ENCODE results near the gene AK2. TPM values are rescaled to one million over a fixed set of nuclear protein-coding genes. Genes with fewer than 3 reads are reported as not detected.

AK2 gene
- total RNA-seq, 1 experiment from 2014 or later, result 191 TPM

DNA sequence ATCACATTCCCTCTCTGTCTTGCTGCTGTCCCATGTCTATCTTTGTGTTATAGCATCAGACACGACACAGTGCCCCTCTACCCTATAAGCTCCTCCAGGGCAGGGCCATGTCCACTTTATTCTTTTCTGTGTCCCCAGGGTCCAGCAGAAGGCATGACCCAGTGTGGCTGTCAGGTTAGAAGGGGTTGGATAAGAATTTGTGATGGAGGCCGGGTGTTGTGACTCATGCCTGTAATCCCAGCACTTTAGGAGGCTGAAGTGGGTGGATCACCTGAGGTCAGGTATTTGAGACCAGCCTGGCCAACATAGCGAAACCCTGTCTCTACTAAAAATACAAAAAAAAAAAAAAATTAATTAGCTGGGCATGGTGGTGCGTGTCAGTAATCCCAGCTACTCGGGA lies 45.8 kb downstream of the AK2 start:
- no peaks in the 10 kb centered on the region for H4K20me1 ChIP-seq (ENCODE audit: insufficient read depth)
- peaks cover 62% of the 10 kb centered on the region for H3K4me1 ChIP-seq (replicated peaks; ENCODE audit: insufficient read depth)
- no peaks in the 10 kb centered on the region for H3K9me3 ChIP-seq (ENCODE audit: insufficient read depth, low read depth)
- POLR2A ChIA-PET (ENCODE audit: unreplicated experiment), result no interaction called here
- peaks cover 4% of the 10 kb centered on the region; the same call in 1 of the 2 replicates for H3K79me2 ChIP-seq (ENCODE audit: low read depth)
- no peaks in the 10 kb centered on the region for H3K36me3 ChIP-seq (ENCODE audit: low read depth)
- DNase-seq, result peak; percentile 37 to 50
- BruUV-seq (replicated peaks), result no TSS peak
- H3K9me2 ChIP-seq (ENCODE audit: insufficient read depth), result no peaks in the 10 kb centered on the region
- no peaks in the 10 kb centered on the region for H3K27me3 ChIP-seq (ENCODE audit: insufficient read depth, low read depth)
- TF ChIP-seq, protein P1, sequence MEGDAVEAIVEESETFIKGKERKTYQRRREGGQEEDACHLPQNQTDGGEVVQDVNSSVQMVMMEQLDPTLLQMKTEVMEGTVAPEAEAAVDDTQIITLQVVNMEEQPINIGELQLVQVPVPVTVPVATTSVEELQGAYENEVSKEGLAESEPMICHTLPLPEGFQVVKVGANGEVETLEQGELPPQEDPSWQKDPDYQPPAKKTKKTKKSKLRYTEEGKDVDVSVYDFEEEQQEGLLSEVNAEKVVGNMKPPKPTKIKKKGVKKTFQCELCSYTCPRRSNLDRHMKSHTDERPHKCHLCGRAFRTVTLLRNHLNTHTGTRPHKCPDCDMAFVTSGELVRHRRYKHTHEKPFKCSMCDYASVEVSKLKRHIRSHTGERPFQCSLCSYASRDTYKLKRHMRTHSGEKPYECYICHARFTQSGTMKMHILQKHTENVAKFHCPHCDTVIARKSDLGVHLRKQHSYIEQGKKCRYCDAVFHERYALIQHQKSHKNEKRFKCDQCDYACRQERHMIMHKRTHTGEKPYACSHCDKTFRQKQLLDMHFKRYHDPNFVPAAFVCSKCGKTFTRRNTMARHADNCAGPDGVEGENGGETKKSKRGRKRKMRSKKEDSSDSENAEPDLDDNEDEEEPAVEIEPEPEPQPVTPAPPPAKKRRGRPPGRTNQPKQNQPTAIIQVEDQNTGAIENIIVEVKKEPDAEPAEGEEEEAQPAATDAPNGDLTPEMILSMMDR (conservative IDR thresholded peaks at IDR 0.05), result no peak
- no peak for TF ChIP-seq EZH2 (IDR thresholded peaks at IDR 0.05; ENCODE audit: low read depth)
- no peak overlapping the region for H2AFZ ChIP-seq
- intact Hi-C loops (cut with micrococcal nuclease; ENCODE audit: unreplicated experiment), result no loop called here
- H3K4me3 ChIP-seq, result no peak overlapping the region
- CTCF ChIA-PET, result interaction anchor here (0.6 to 0.7 kb wide), 2 partner anchors 16 to 336 kb away, joined by 4 read pairs; no protein-coding TSS in a partner anchor
- H3K27ac ChIP-seq, result peak overlapping the region; percentile 93
- peak overlapping the region; percentile 68; the same call in 1 of the 2 replicates for H3K4me2 ChIP-seq
- peaks cover 56% of the 10 kb centered on the region for H3F3A ChIP-seq (ENCODE audit: insufficient read depth, low read depth)

DNA sequence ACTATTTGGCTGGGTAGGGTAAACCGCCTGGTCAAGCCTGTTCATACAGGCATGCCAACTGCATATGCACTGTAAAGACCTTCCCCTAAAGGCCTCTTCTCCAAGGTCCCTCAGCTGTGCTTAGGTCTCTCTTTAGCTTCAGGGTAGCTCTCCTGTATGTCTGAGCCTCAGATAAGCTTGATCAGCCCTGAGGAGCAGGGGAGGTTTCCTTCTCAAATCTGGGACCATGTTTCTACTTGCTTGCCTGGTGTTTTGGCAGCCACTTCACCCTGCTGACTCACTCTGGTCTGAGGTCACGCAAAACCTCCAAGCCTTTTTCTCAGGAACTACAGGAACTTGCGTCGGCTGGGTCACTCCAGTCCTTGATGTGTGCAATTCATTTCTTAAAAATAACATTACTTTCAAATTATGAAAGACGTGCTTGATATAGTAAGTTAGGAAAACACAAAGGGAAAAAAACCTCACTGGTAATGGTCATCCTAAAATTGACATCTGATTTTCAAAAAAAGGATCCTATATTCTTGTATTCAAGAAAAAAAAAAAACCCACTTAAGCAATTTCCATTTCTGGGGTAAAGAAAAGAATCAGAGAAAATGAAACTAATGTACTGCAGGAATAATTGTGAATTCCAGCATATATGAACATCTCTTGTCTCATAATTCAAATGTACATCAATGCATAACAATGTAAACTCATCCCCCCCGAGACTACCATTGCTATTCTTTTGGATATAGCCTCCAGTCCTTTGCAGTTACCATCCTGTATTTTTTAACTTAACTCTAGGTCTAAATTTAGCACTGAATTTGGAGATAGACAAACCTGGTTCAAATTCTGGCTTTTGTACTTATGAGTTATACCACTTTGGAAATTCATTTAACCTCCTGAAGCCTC lies 47.3 kb downstream of the AK2 start:
- H3K4me2 ChIP-seq, result peak overlapping the region; percentile 69
- TF ChIP-seq EZH2 (IDR thresholded peaks at IDR 0.05; ENCODE audit: low read depth), result no peak
- TF ChIP-seq, protein P1 (conservative IDR thresholded peaks at IDR 0.05), result no peak

GRCh38 chr1:32988665-32989064 lies 48.0 kb downstream of the AK2 start:
- Histone ChIP-seq H4K20me1 (ENCODE audit: insufficient read depth) (no peaks in the 10 kb centered on the region), H3F3A (ENCODE audit: insufficient read depth, low read depth) (peaks cover 47% of the 10 kb centered on the region), H3K4me3 (peak overlapping the region; percentile 18; the same call in 1 of the 2 replicates), H2AFZ (no peak overlapping the region), H3K27me3 (ENCODE audit: insufficient read depth, low read depth) (no peaks in the 10 kb centered on the region), H3K79me2 (ENCODE audit: low read depth) (peaks cover 4% of the 10 kb centered on the region; the same call in 1 of the 2 replicates), H3K4me2 (peak overlapping the region; percentile 69), H3K9me3 (ENCODE audit: insufficient read depth, low read depth) (no peaks in the 10 kb centered on the region), H3K27ac (peak overlapping the region; percentile 87), H3K9me2 (ENCODE audit: insufficient read depth) (no peaks in the 10 kb centered on the region), H3K4me1 (replicated peaks; ENCODE audit: insufficient read depth) (peaks cover 56% of the 10 kb centered on the region), H3K36me3 (ENCODE audit: low read depth) (no peaks in the 10 kb centered on the region)
- TF ChIP-seq EZH2 (IDR thresholded peaks at IDR 0.05; ENCODE audit: low read depth), result no peak
- TF ChIP-seq, protein P1 (conservative IDR thresholded peaks at IDR 0.05), result no peak
- ChIA-PET POLR2A (ENCODE audit: unreplicated experiment) (interaction anchor here (0.8 to 1.2 kb wide), 2 partner anchors 18 to 19 kb away, joined by 6 read pairs; no protein-coding TSS in a partner anchor), CTCF (interaction anchor here (1.2 kb wide), 1 partner anchor 18 kb away, joined by 3 read pairs; no protein-coding TSS in a partner anchor)
- DNase-seq, result peak; percentile 20 to 56
- no TSS peak for BruUV-seq (replicated peaks)
- intact Hi-C loops (cut with micrococcal nuclease; ENCODE audit: unreplicated experiment), result no loop called here

More for the DNA sequence above, 47.3 kb downstream of the AK2 start:
- no peaks in the 10 kb centered on the region for H3K9me2 ChIP-seq (ENCODE audit: insufficient read depth)
- H4K20me1 ChIP-seq (ENCODE audit: insufficient read depth), result no peaks in the 10 kb centered on the region
- peak overlapping the region; percentile 18; the same call in 1 of the 2 replicates for H3K4me3 ChIP-seq
- CTCF ChIA-PET, result interaction anchor here (1.2 kb wide), 1 partner anchor 17 kb away, joined by 3 read pairs; no protein-coding TSS in a partner anchor
- no peaks in the 10 kb centered on the region for H3K36me3 ChIP-seq (ENCODE audit: low read depth)
- H3K4me1 ChIP-seq (replicated peaks; ENCODE audit: insufficient read depth), result peaks cover 62% of the 10 kb centered on the region
- no peaks in the 10 kb centered on the region for H3K27me3 ChIP-seq (ENCODE audit: insufficient read depth, low read depth)
- POLR2A ChIA-PET (ENCODE audit: unreplicated experiment), result interaction anchor here (0.6 to 1.2 kb wide), 4 partner anchors 18 to 66 kb away, joined by 3 to 6 read pairs (median 4); no protein-coding TSS in a partner anchor
- BruUV-seq (replicated peaks), result no TSS peak
- H3K9me3 ChIP-seq (ENCODE audit: insufficient read depth, low read depth), result no peaks in the 10 kb centered on the region
- intact Hi-C loops (cut with micrococcal nuclease; ENCODE audit: unreplicated experiment), result no loop called here
- peak; percentile 65 to 87 for DNase-seq
- peaks cover 4% of the 10 kb centered on the region; the same call in 1 of the 2 replicates for H3K79me2 ChIP-seq (ENCODE audit: low read depth)
- no peak overlapping the region for H2AFZ ChIP-seq
- H3F3A ChIP-seq (ENCODE audit: insufficient read depth, low read depth), result peaks cover 55% of the 10 kb centered on the region
- H3K27ac ChIP-seq, result peak overlapping the region; percentile 87
